Smooth muscle cell (in vitro differentiated cells): ENCODE data around the gene CELSR1. TPM values are rescaled to one million over a fixed set of nuclear protein-coding genes. Genes with fewer than 3 reads are reported as not detected.
"Not testable (repeated sequence)": the region's sequence is repeated elsewhere in the genome, so short reads cannot be mapped to it uniquely, and the experiment has no call there.

Source experiments
- DNase-seq: peaks from one replicate; lab custom pipeline; 2025; ENCODE audit not compliant: unreplicated experiment; lab: John Stamatoyannopoulos, UW
- H2AFZ ChIP-seq: fragments of 200-600 bp; sonication (generic); 2 replicates; pipeline ENCODE4 v1.6.0; 2016; ENCODE audit warnings: antibody characterized with exemption, low read depth, mild to moderate bottlenecking
- H3F3A ChIP-seq: fragments of 200-600 bp; sonication (generic); 2 replicates; pipeline ENCODE4 v1.6.0; 2017; ENCODE audit warnings: antibody characterized with exemption, low read depth
- H3K27ac ChIP-seq: fragments of 200-600 bp; sonication (generic); 2 replicates; pipeline ENCODE4 v1.5.1; 2016; ENCODE audit warnings: low read depth, mild to moderate bottlenecking
- H3K27me3 ChIP-seq: fragments of 200-600 bp; sonication (generic); 2 replicates; pipeline ENCODE4 v1.6.1; 2016; ENCODE audit warnings: low read depth, mild to moderate bottlenecking
- H3K36me3 ChIP-seq: fragments of 200-600 bp; sonication (generic); 2 replicates; pipeline ENCODE4 v1.5.1; 2016; ENCODE audit warnings: low read depth
- H3K4me1 ChIP-seq: fragments of 200-600 bp; sonication (generic); 2 replicates; pipeline ENCODE4 v1.5.1; 2016; ENCODE audit warnings: low read depth
- H3K4me2 ChIP-seq: fragments of 200-600 bp; sonication (generic); 2 replicates; pipeline ENCODE4 v1.6.0; 2016; ENCODE audit warnings: mild to moderate bottlenecking
- H3K4me3 ChIP-seq: fragments of 200-600 bp; sonication (generic); 2 replicates; pipeline ENCODE4 v1.5.1; 2016; ENCODE audit warnings: mild to moderate bottlenecking
- H3K79me2 ChIP-seq: fragments of 200-600 bp; sonication (generic); 2 replicates; pipeline ENCODE4 v1.6.0; 2016; ENCODE audit warnings: low read depth, mild to moderate bottlenecking
- H3K9ac ChIP-seq: fragments of 200-600 bp; sonication (generic); 2 replicates; pipeline ENCODE4 v1.6.0; 2016; ENCODE audit warnings: low read depth
- H3K9me3 ChIP-seq: fragments of 200-600 bp; sonication (generic); replicated peaks from 2 replicates; pipeline ENCODE4 v1.5.1; 2016; ENCODE audit warnings: low read depth
- H4K20me1 ChIP-seq: fragments of 200-600 bp; sonication (generic); 2 replicates; pipeline ENCODE4 v1.6.0; 2016; ENCODE audit warnings: low read depth
- whole genome bisulfite sequencing: methylation state at CpG from one replicate; pipeline ENCODE4 v1.1.7; 2016; ENCODE audit warnings: low lambda C conversion rate; 5-methylcytosine and 5-hydroxymethylcytosine counted together
- polyA plus RNA-seq: library from polyadenylated mRNA; unstranded; fragments of >200 nt; fragmentation: Nextera tagmentation; extraction: Ambion mirVana; gene quantifications from 2 replicates; pipeline ENCODE4 v1.2.1, GENCODE V29; 2016
- total RNA-seq: library from RNA; depleted of rRNA; stranded (reverse); fragments of >200 nt; gene quantifications from 2 replicates; pipeline ENCODE4 v1.2.3, GENCODE V29; 2014
- TF ChIP-seq, protein P1 (sequence below): fragments of 200-600 bp; sonication (generic); IDR thresholded peaks from 2 replicates; pipeline ENCODE4 v1.5.1; 2017; ENCODE audit warnings: borderline replicate concordance, mild to moderate bottlenecking, antibody characterized with exemption; ENCODE audit not compliant: insufficient read depth, poor library complexity, severe bottlenecking

The CELSR1 gene
- total and polyA plus RNA-seq, 2 experiments from 2014 or later = 3.6 to 15.2 TPM

DNA sequence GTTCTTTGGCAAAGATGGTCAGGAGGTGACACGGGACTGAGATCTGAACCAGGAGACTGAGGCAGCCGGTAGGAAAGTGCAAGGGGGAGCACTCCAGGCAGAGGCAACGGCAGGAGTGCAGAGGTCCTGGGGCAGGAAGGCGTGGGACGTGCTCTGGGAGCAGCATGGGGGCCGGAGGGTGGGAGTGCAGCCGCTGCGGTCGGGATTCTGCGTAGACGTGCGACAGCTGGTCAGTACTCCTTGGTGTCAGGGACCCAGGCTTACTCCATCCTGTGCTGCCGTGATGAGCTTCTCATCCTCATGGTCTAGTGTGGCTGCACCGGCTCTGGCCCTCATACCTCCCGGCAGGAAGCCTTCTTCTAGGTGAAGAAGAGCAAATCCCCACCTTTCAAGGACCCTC, 218.8 kb downstream of the CELSR1 start:
- H3K27me3 ChIP-seq = no peaks in the 10 kb centered on the region
- H3F3A ChIP-seq = no peaks in the 10 kb centered on the region
- 96% methylated on average over 14 of the region's 15 CpGs for WGBS
- no peak overlapping the region for H3K9ac ChIP-seq
- H3K9me3 ChIP-seq = no peaks in the 10 kb centered on the region
- no peak overlapping the region for H3K27ac ChIP-seq
- no peak overlapping the region for H3K4me2 ChIP-seq
- no peaks in the 10 kb centered on the region for H3K79me2 ChIP-seq
- no peak overlapping the region for H3K4me3 ChIP-seq
- H2AFZ ChIP-seq = no peak overlapping the region
- no peaks in the 10 kb centered on the region for H4K20me1 ChIP-seq
- DNase-seq = no peak
- TF ChIP-seq, protein P1, sequence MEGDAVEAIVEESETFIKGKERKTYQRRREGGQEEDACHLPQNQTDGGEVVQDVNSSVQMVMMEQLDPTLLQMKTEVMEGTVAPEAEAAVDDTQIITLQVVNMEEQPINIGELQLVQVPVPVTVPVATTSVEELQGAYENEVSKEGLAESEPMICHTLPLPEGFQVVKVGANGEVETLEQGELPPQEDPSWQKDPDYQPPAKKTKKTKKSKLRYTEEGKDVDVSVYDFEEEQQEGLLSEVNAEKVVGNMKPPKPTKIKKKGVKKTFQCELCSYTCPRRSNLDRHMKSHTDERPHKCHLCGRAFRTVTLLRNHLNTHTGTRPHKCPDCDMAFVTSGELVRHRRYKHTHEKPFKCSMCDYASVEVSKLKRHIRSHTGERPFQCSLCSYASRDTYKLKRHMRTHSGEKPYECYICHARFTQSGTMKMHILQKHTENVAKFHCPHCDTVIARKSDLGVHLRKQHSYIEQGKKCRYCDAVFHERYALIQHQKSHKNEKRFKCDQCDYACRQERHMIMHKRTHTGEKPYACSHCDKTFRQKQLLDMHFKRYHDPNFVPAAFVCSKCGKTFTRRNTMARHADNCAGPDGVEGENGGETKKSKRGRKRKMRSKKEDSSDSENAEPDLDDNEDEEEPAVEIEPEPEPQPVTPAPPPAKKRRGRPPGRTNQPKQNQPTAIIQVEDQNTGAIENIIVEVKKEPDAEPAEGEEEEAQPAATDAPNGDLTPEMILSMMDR = no peak
- no peaks in the 10 kb centered on the region for H3K36me3 ChIP-seq
- H3K4me1 ChIP-seq = no peaks in the 10 kb centered on the region

DNA sequence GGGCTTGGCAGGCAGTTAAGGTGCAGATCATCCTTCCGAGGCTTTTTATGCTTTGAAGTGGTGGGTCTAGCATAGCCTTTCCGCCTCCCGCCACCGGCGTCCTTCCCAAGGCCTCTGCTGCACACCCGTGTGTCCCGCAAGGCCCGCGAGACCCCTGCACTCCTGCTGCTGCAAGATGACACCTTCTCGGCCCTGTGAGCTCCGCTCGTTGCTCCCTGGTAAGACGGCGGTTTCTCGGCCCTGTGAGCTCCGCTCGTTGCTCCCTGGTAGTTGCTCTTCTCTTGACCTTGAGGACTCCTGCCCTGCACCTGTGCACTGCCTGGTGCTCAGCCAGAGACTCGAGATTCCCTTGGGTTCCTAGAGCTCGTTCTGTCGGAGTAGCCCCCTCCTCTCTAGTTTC, 219.8 kb downstream of the CELSR1 start:
- Histone ChIP-seq H2AFZ (no peak overlapping the region), H3K79me2 (no peaks in the 10 kb centered on the region), H3K27ac (no peak overlapping the region), H3K27me3 (no peaks in the 10 kb centered on the region), H3K9me3 (no peaks in the 10 kb centered on the region), H3K4me1 (no peaks in the 10 kb centered on the region), H3F3A (no peaks in the 10 kb centered on the region), H3K4me3 (no peak overlapping the region), H3K4me2 (no peak overlapping the region), H4K20me1 (no peaks in the 10 kb centered on the region), H3K36me3 (no peaks in the 10 kb centered on the region), H3K9ac (no peak overlapping the region)
- WGBS = 98% methylated on average over 20 of the region's 20 CpGs
- TF ChIP-seq, protein P1 = no peak
- DNase-seq = no peak

DNA sequence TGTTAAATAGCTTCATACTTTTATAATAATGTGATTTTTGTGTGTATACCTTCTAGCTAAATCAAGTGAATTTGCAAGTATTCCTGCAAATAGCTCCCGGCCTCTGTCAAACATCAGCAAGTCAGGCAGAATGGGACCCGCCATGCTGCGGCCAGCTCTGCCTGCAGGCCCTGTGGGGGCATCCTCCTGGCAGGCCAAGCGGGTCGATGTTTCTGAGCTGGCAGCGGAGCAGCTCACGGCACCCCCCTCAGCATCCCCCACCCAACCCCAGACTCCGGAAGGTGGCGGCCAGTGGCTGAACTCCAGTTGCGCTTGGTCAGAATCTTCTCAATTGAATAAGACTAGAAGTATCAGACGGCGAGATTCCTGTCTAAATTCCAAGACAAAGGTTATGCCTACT, 221.4 kb downstream of the CELSR1 start:
- Histone ChIP-seq H3K27ac (no peak overlapping the region), H2AFZ (no peak overlapping the region), H3K4me3 (no peak overlapping the region), H3F3A (no peaks in the 10 kb centered on the region), H3K9ac (no peak overlapping the region), H3K4me1 (no peaks in the 10 kb centered on the region), H3K27me3 (no peaks in the 10 kb centered on the region), H3K36me3 (no peaks in the 10 kb centered on the region), H3K4me2 (no peak overlapping the region), H3K9me3 (no peaks in the 10 kb centered on the region), H4K20me1 (no peaks in the 10 kb centered on the region), H3K79me2 (no peaks in the 10 kb centered on the region)
- no peak for DNase-seq
- TF ChIP-seq, protein P1 = no peak
- WGBS = over 99% methylated on average over 12 of the region's 12 CpGs

DNA sequence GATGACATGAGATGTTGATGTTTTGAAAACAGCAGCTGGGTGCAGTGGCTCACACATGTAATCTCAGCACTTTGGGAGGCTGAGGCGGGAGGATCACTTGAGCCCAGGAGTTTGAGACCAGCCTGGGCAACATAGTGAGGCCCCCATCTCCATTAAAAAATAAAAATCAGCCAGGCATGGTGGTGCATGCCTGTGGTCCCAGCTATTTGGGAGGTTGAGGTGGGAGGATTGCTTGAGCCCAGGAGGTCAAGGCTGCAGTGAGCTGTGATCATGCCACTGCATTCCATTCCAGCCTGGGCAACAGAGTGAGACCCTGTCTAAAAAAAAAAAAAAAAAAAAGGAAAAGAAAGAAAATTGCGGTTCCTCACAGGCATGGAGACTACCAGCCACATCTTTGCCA, 224.6 kb downstream of the CELSR1 start:
- H3K4me2 ChIP-seq, H3K36me3 ChIP-seq, DNase-seq, H3K27ac ChIP-seq, H3F3A ChIP-seq, H2AFZ ChIP-seq, H3K9ac ChIP-seq, H3K4me1 ChIP-seq, H3K79me2 ChIP-seq, H4K20me1 ChIP-seq, H3K27me3 ChIP-seq, H3K9me3 ChIP-seq, H3K4me3 ChIP-seq: not testable (repeated sequence)
- 100% methylated on average over 2 of the region's 2 CpGs for WGBS
